NCI-H128 (cell line): ENCODE results near the gene CDC25C.
"Not testable (repeated sequence)": the region's sequence is repeated elsewhere in the genome, so short reads cannot be mapped to it uniquely, and the experiment has no call there.

ENCODE experiments used
- DNase-seq: peaks from one replicate; lab custom pipeline; 2025; ENCODE audit not compliant: unreplicated experiment; lab: John Stamatoyannopoulos, UW

CDC25C gene

GRCh38 chr5:138276402-138277054, 55.1 kb downstream of the CDC25C start:
- no peak for DNase-seq

- no peak for DNase-seq
These were observed 55.7 kb downstream of the CDC25C start for GRCh38 chr5:138275895-138276294.

- DNase-seq, result no peak
These were observed 56.2 kb downstream of the CDC25C start for GRCh38 chr5:138275379-138275782.

- no peak for DNase-seq
These were observed 57.3 kb downstream of the CDC25C start, which contains the start of gene GFRA3 for GRCh38 chr5:138274189-138274853. Gene GFRA3, minus strand, starts transcription at chr5:138274621. Its CDS starts 197 bp downstream, at chr5:138274424.

GRCh38 chr5:138273834-138274188, 57.8 kb downstream of the CDC25C start:
- no peak for DNase-seq

GRCh38 chr5:138272681-138273080, 58.9 kb downstream of the CDC25C start:
- no peak for DNase-seq

GRCh38 chr5:138271281-138271680, 60.3 kb downstream of the CDC25C start:
- DNase-seq, result no peak

- no peak for DNase-seq
These were observed 67.4 kb downstream of the CDC25C start for GRCh38 chr5:138264183-138264582.

GRCh38 chr5:138263581-138263980, 68.0 kb downstream of the CDC25C start:
- DNase-seq, result no peak

- DNase-seq, result no peak
These were observed 72.8 kb downstream of the CDC25C start for GRCh38 chr5:138258704-138259292.

GRCh38 chr5:138257583-138257982, 74.0 kb downstream of the CDC25C start:
- DNase-seq, result no peak

GRCh38 chr5:138252944-138253343, 78.7 kb downstream of the CDC25C start:
- no peak for DNase-seq

- not testable (repeated sequence) for DNase-seq
These were observed 83.8 kb downstream of the CDC25C start for GRCh38 chr5:138247800-138248199.

- DNase-seq, result no peak
These were observed 84.8 kb downstream of the CDC25C start for GRCh38 chr5:138246822-138247221.

- no peak for DNase-seq
These were observed 85.3 kb downstream of the CDC25C start for GRCh38 chr5:138246334-138246733.

- no peak for DNase-seq
These were observed 85.9 kb downstream of the CDC25C start for GRCh38 chr5:138245717-138246116.

- no peak for DNase-seq
These were observed 87.8 kb downstream of the CDC25C start for GRCh38 chr5:138243794-138244193.

- DNase-seq, result no peak
These were observed 89.7 kb downstream of the CDC25C start for GRCh38 chr5:138241688-138242571.

GRCh38 chr5:138240650-138241385, 90.8 kb downstream of the CDC25C start:
- DNase-seq, result no peak

- no peak for DNase-seq
These were observed 93.6 kb downstream of the CDC25C start for GRCh38 chr5:138238034-138238433.
